GM12878 (cell line): ENCODE data around the gene DDO. TPM values are rescaled to one million over a fixed set of nuclear protein-coding genes. Genes with fewer than 3 reads are reported as not detected.

Experiments used
- ATAC-seq: fragments of 200-7000 bp; cut with Tn5 transposase; 3 replicates; pipeline ENCODE4 v1.9.1; 2020; ENCODE audit warnings: mild to moderate bottlenecking, moderate library complexity
- BruUV-seq: library from RNA; stranded (reverse); fragments of 400-500 nt; replicated peaks from 2 replicates; lab custom pipeline; 2021; lab: Mats Ljungman, UMichigan
- CTCF ChIA-PET: fragments of 300-600 bp; sonication (Branson Sonifier 250); formaldehyde crosslinking; extraction: SDS; loops from one replicate; lab custom pipeline; 2021; ENCODE audit warnings: inconsistent platforms; lab: Yijun Ruan, JAX
- POLR2A ChIA-PET: fragments of 350-600 bp; formaldehyde crosslinking; extraction: SDS; loops from one replicate; lab custom pipeline; 2021; ENCODE audit warnings: inconsistent platforms; lab: Charles Lee
- RAD21 ChIA-PET: fragments of 300-600 bp; sonication (Branson Sonifier 250); formaldehyde crosslinking; loops from one replicate; lab custom pipeline; 2023; ENCODE audit warnings: antibody characterized with exemption; ENCODE audit not compliant: unreplicated experiment; lab: Charles Lee
- SMC1A ChIA-PET: fragments of 300-600 bp; sonication (Branson Sonifier 250); formaldehyde crosslinking; loops from one replicate; lab custom pipeline; 2023; ENCODE audit not compliant: unreplicated experiment, uncharacterized antibody; lab: Charles Lee
- DNase-seq: peaks from one replicate; pipeline ENCODE4 v3.0.0-alpha.2; 2011; ENCODE audit warnings: low read depth, low spot score
- FAIRE-seq: peaks from 3 replicates; lab custom pipeline; 2011; peaks lifted over from hg19 to GRCh38; lab: Jason Lieb, UNC
- H2AFZ ChIP-seq: 2 replicates; pipeline ENCODE4 v1.6.0; 2011; ENCODE audit warnings: low read depth, low read length, control low read depth; ENCODE audit not compliant: control insufficient read depth
- H3K27ac ChIP-seq: 2 replicates; pipeline ENCODE4 v1.5.1; 2011; ENCODE audit warnings: control low read depth; ENCODE audit not compliant: control insufficient read depth, insufficient read depth
- H3K27me3 ChIP-seq, 2 experiments: replicated peaks in 1 of 2; 2 replicates each; pipeline versions ENCODE4 v1.6.0 to v1.6.1; 2011; ENCODE audit warnings: low read length in 1 of 2; ENCODE audit not compliant: control insufficient read depth in 2 of 2, insufficient read depth in 2 of 2
- H3K36me3 ChIP-seq, 2 experiments: 2 replicates each; pipeline ENCODE4 v1.5.1; 2011; ENCODE audit warnings: low read length in 1 of 2; ENCODE audit not compliant: control insufficient read depth in 2 of 2, insufficient read depth in 2 of 2
- H3K4me1 ChIP-seq: 2 replicates; pipeline ENCODE4 v1.6.1; 2011; ENCODE audit warnings: mild to moderate bottlenecking, low read length, moderate library complexity, mixed read lengths; ENCODE audit not compliant: control insufficient read depth, insufficient read depth
- H3K4me2 ChIP-seq: 2 replicates; pipeline ENCODE4 v1.6.0; 2011; ENCODE audit warnings: control low read depth; ENCODE audit not compliant: control insufficient read depth, insufficient read depth
- H3K4me3 ChIP-seq: fragments of 200-600 bp; sonication (generic); 2 replicates; pipeline ENCODE4 v1.5.1; 2016
- H3K79me2 ChIP-seq: 2 replicates; pipeline ENCODE4 v1.6.0; 2011; ENCODE audit warnings: low read length; ENCODE audit not compliant: control insufficient read depth, insufficient read depth
- H3K9ac ChIP-seq: 2 replicates; pipeline ENCODE4 v1.8.0; 2011; ENCODE audit warnings: low read length, control low read depth, mixed read lengths; ENCODE audit not compliant: control insufficient read depth, insufficient read depth
- H3K9me3 ChIP-seq: replicated peaks from 3 replicates; pipeline ENCODE4 v1.5.1; 2011; ENCODE audit warnings: mild to moderate bottlenecking, low read length; ENCODE audit not compliant: control insufficient read depth, insufficient read depth
- H4K20me1 ChIP-seq: 2 replicates; pipeline ENCODE4 v1.6.0; 2011; ENCODE audit not compliant: control insufficient read depth, insufficient read depth
- CREM ChIP-seq: IDR thresholded peaks from 2 replicates; pipeline ENCODE4 v1.6.1; 2014; ENCODE audit warnings: antibody characterized with exemption, low read depth
- CTCF ChIP-seq, 3 experiments: IDR thresholded peaks in 2 of 3; conservative IDR thresholded peaks in 1 of 3; 2 replicates each; pipeline ENCODE4 v1.5.1; 2011; ENCODE audit warnings: low read depth in 3 of 3, low read length in 3 of 3, mild to moderate bottlenecking in 3 of 3, control low read depth in 2 of 3, moderate library complexity in 2 of 3, inconsistent platforms in 1 of 3, mixed read lengths in 1 of 3; ENCODE audit not compliant: control insufficient read depth in 2 of 3, insufficient read depth in 1 of 3; ENCODE audit errors: extremely low read depth in 1 of 3
- JUNB ChIP-seq: IDR thresholded peaks from 2 replicates; pipeline ENCODE4 v1.6.1; 2016; ENCODE audit warnings: antibody characterized with exemption, mild to moderate bottlenecking
- MEF2A ChIP-seq: IDR thresholded peaks from 2 replicates; pipeline ENCODE4 v1.6.1; 2011; ENCODE audit warnings: low read depth, mild to moderate bottlenecking, low read length, moderate library complexity; ENCODE audit not compliant: insufficient read depth
- NFYA ChIP-seq: IDR thresholded peaks from 2 replicates; pipeline ENCODE4 v1.6.1; 2011; ENCODE audit warnings: low read depth, mild to moderate bottlenecking, low read length, improper control_type of control experiment, borderline replicate concordance
- RAD21 ChIP-seq: IDR thresholded peaks from 2 replicates; pipeline ENCODE4 v1.6.1; 2011; ENCODE audit warnings: mild to moderate bottlenecking, low read depth, low read length, moderate library complexity; ENCODE audit not compliant: insufficient read depth
- RUNX3 ChIP-seq: IDR thresholded peaks from 2 replicates; pipeline ENCODE4 v1.6.1; 2012; ENCODE audit warnings: low read length, inconsistent platforms
- SIX5 ChIP-seq: IDR thresholded peaks from 2 replicates; pipeline ENCODE4 v1.6.1; 2011; ENCODE audit warnings: mild to moderate bottlenecking, low read depth, low read length, moderate library complexity; ENCODE audit not compliant: severe bottlenecking
- STAT1 ChIP-seq: fragments of 450-650 bp; conservative IDR thresholded peaks from 2 replicates; pipeline ENCODE4 v1.6.1; 2014; ENCODE audit warnings: antibody characterized with exemption, mild to moderate bottlenecking
- YY1 ChIP-seq: IDR thresholded peaks from 2 replicates; pipeline ENCODE4 v1.6.1; 2011; ENCODE audit warnings: low read depth, mild to moderate bottlenecking, low read length
- WGBS: methylation state at CpG from one replicate; pipeline ENCODE4 v1.1.6; 2016; ENCODE audit warnings: low lambda C conversion rate; ENCODE audit not compliant: insufficient replicate concordance, insufficient coverage; ENCODE audit errors: missing lambda C conversion rate; 5-methylcytosine and 5-hydroxymethylcytosine counted together
- in situ Hi-C: fragments of 300-500 bp; cut with MboI; formaldehyde crosslinking; loops from 9 replicates; pipeline ENCODE4 v1.14.3; 2018; ENCODE audit warnings: mixed read lengths
- intact Hi-C: fragments of 100-400 bp; cut with micrococcal nuclease; formaldehyde crosslinking; loops from one replicate; pipeline ENCODE4 v1.14.2; 2022; ENCODE audit not compliant: unreplicated experiment
- polyA plus RNA-seq, 11 experiments: library from polyadenylated mRNA; depleted of rRNA in 4 of 11; unstranded in 6 of 11; stranded (reverse) in 5 of 11; fragments of >200 nt; fragmentation: Nextera tagmentation in 4 of 11; fragmentation: Illumina TruSeq in 1 of 11; extraction: Ambion mirVana in 4 of 11; extraction: Trizol in 1 of 11; gene quantifications; 1 replicate in 1 of 11; 2 replicates in 10 of 11; pipeline versions ENCODE4 v1.2.1 to v1.2.3, GENCODE V29; 2011 to 2016; ENCODE audit warnings: inconsistent platforms in 2 of 11, missing spikeins in 2 of 11, low read depth in 1 of 11
- total RNA-seq, 4 experiments: library from RNA; depleted of rRNA in 3 of 4; stranded (reverse); fragments of >200 nt in 3 of 4; fragmentation: Illumina TruSeq in 1 of 4; extraction: Trizol in 1 of 4; gene quantifications; 2 replicates each; pipeline versions ENCODE4 v1.2.1 to v1.2.3, GENCODE V29; 2013 to 2021

DDO gene
- total and polyA plus RNA-seq, 10 of the 15 experiments (the other 5 are each of a cell fraction or from before 2014, with no cell fraction given), result 0.04 to 0.14 (median 0.09) TPM; not detected in 6

- no peak for TF ChIP-seq NFYA
- no peak for TF ChIP-seq YY1
- no peak for TF ChIP-seq RUNX3
Measured at GRCh38 chr6:110419028-110419739, 3.8 kb upstream of the DDO start (continued).

- TF ChIP-seq SIX5 (no peak), JUNB (no peak), STAT1 (no peak), MEF2A (no peak), RAD21 (no peak), CREM (no peak), CTCF (IDR thresholded peaks at IDR 0.05 in 2 of 3, conservative IDR thresholded peaks at IDR 0.05 in 1 of 3; ENCODE audit: control insufficient read depth in 2 of 3, extremely low read depth in 1 of 3, insufficient read depth in 1 of 3, low read depth in 3 of 3, low read length in 3 of 3) (no peak)
- TF ChIP-seq, all 136 proteins: peak for 0
- Histone ChIP-seq H3K4me3 (no peak overlapping the region), H3K4me1 (no peaks in the 10 kb centered on the region), H3K36me3 (no peaks in the 10 kb centered on the region), H3K27me3 (no peaks in the 10 kb centered on the region; a peak in 1 of 4 replicates), H2AFZ (no peak overlapping the region), H3K4me2 (no peak overlapping the region), H4K20me1 (no peaks in the 10 kb centered on the region), H3K27ac (no peak overlapping the region), H3K9ac (no peak overlapping the region), H3K79me2 (no peaks in the 10 kb centered on the region), H3K9me3 (peaks cover 5% of the 10 kb centered on the region; the same call in 2 of the 3 replicates)
- in situ Hi-C loops, result no loop called here
- intact Hi-C loops, result no loop called here
- CTCF ChIA-PET, result no interaction called here
- RAD21 ChIA-PET, result no interaction called here
- POLR2A ChIA-PET, result no interaction called here
- BruUV-seq, result no TSS peak
- SMC1A ChIA-PET, result no interaction called here
- DNase-seq (no peak), FAIRE-seq (no peak), ATAC-seq (no peak)
- 62% methylated on average over 3 of the region's 3 CpGs for WGBS
Measured at GRCh38 chr6:110418594-110418993, 3.2 kb upstream of the DDO start.
